Posterior vena cava (tissue), 2 donors: ENCODE data around the gene ERC2. TPM values are rescaled to one million over a fixed set of nuclear protein-coding genes. Genes with fewer than 3 reads are reported as not detected.

Experiments used
- DNase-seq: peaks from one replicate; pipeline ENCODE4 v3.0.0-alpha.2; 2020; ENCODE audit warnings: low spot score
- intact Hi-C, 2 donors: fragments of 100-400 bp; cut with DNase I; formaldehyde crosslinking; loops; one replicate each; pipeline versions ENCODE4 v1.14.1 to v1.14.2; 2022 to 2023
- total RNA-seq, 2 donors: library from RNA; stranded (reverse); fragmentation: NEBNext Ultra II Directional; extraction: Animal tissue kit (Norgen Biotek cat#: 25700); gene quantifications; one replicate each; pipeline ENCODE4 v1.2.1, GENCODE V29; 2021
- donor health status: DM: yes; HTN: yes; CAD: no.
- donor health status: DM: yes; HTN: yes; CAD: no.

ERC2 gene
- total RNA-seq, 2 donors from 2014 or later, result 0.14 TPM

DNA sequence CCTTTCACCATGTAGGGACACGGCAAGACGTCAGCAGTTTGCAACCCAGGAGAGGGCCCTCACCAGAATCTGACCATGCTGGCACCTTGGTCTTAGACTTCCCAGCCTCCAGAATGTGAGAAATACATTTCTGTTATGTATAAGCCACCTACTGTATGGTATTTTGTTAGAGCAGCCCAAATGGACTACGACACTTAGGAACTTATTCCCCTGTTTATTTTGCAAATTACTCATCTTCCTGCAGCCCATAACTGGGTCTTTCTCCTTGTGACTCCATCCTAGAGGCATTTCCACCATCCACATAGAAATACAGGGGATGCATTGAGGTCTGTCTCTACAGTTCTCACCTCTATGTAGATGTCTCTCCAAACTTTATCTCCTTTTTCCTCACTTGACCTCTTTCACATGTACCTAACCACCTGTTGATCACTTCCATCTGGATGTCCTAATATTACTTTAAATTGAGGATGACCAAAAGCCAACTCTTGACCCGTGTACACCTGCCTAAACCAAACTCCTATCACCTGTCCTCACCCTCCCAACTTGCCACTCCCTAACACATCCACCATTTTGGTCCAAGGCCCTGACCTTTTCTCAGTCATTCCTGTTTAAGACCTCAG lies 575.1 kb downstream of the ERC2 start:
- no peak for DNase-seq
- intact Hi-C loops, result no loop called here

DNA sequence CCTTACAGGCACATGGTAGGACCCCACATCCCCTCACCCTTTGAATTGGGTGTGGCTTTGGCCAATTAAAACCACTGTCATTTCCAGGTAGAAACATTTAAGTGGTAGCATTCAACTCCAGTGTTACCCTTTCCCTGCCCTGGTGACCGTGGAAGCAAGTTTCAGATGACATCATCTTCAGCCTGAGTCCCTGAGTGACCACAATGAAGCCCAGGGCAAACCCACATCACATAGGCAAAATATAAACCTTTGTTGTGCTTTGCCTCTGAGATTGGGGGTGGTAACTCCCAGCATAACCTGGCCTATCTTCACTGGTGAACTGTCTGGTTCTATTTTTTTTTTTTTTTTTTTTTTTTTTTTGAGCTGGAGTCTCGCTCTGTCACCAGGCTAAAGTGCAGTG lies 577.2 kb downstream of the ERC2 start:
- intact Hi-C loops, result no loop called here
- no peak for DNase-seq

DNA sequence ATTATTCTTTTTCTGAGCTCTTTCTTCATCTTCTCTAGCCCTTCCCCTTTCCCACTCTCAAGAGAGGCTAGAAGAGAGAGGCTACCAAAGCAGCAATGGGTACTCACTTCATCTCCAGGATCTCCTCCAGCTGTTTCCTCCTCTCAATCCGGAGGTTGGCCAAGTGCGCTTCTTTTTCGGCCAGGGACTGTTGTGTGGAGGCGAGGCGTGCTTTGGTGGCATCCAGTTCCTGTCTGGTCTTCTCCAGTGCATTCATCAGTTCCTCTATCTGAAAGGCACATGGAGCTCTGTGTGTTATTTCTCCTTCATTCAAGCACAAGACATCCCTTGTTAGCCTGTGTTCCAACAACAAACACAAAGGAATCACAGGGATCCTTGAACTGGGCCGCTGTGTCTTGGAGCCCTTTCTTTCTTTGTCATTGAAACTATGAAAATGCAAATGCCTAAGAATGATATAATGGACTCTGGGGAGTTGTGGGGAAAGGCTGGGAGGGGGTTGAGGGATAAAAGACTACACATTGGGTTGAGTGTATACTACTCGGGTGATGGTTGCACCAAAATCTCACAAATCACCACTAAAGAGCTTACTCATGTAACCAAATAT lies 579.9 kb downstream of the ERC2 start:
- DNase-seq, result no peak
- intact Hi-C loops, result no loop called here

DNA sequence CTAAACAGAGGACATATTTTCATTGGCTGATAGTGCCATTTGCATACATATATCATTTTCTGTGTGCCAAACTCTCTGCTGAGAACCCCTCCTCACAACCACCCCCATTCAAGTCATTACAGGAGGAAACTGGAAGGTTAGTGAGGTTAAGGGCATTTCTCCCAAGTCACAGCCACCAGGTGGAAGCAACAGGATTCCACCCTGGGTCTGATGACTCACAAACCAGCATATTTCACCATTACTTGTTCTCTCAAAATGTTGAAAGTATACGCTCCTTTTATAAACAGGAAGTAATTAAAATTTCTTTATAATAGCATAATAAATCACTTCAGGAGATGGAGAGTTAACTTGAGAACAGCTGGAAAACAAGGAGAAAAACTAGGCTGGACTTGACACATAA lies 582.5 kb downstream of the ERC2 start:
- no peak for DNase-seq
- intact Hi-C loops, result no loop called here

DNA sequence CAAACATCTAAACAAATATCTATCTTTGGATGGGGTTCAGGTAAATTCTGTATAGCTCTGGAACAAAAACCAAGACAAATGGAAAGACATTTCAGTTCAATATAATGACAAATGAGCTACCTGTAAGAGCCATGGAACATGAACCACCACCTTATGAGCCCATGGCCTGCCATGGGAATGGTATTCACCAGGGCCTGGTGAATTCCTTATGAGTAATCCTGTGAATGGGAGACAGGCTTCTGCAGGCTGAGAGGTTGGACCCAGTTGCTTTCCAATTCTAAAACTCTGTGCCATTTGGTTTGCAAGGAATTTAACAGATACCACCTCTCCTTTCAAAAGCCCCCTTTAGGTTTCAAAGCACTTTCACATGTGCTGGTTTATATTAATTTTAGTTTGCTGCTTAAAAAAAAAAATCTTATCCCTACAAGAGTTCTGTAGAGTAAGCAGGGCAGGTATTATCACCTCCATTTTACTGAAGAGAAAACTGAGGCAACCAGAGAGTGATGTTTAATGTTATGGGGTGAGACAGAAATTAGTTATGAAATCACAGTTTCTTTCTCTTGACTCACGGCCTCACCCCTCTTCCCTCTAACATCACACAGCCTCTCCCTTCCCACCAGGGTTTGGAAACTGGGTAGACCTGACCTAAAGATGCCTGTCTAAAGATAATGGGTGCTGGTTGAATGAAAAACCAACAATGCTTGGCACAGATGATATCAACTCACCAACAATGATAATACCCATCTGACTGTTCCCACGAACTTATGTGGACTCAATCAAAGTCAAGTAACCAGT lies 583.6 kb downstream of the ERC2 start:
- no peak for DNase-seq
- intact Hi-C loops, result no loop called here

DNA sequence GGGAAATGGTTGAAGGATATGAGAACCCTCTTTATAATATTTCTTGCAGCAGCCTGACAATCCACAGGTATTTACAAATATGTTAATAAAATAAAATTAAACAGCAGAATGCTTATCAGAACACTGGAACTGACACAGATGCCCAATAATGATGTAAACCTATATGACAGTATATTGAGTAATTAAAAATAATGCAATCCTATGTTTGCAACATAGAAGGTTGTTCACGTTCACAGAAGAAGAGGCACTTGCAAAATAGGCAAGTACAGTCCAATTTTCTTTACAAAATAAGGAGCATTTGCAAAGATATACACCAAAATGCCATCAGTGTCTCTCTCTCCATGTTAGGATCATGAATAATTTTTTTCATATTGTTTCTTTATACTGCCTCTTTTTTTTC lies 584.2 kb downstream of the ERC2 start:
- intact Hi-C loops, result no loop called here
- DNase-seq, result no peak

DNA sequence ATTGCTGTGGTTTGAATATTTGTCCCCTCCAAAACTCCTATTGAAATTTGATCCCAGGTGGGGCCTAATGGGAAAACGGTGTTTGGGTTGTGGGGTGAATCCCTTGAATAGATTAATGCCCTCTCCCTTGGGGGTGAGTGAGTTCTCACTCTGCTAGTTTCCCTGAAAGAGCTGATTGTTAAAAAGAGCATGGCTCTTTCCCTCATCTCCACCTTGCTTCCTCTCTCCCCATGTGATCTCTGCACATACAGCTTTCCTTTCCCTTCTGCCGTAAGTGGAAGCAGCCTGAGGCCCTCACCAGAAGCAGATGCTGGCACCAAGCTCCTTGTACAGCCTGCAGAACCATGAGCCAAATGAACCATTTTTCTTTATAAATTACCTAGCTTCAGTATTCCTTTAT lies 586.3 kb downstream of the ERC2 start:
- intact Hi-C loops, result no loop called here
- no peak for DNase-seq

DNA sequence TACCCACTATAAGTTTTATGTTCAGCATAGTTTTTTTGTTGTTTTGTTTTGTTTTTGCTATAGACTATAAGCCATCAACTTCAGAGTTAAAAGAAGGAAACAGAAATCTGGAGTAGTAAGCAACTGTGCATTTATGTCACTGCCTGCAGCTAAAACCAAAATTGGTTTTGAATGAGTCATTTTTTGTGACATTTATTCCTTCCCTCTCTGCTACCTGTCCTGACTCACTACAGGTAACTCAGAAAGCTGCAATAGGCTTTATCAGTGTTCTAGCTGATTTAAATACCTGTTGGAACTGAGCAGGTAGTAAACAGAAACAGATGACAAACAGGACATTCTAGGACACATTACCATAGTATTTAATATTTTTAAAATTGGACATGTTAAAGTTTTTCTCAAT lies 587.9 kb downstream of the ERC2 start:
- DNase-seq, result no peak
- intact Hi-C loops, result no loop called here

DNA sequence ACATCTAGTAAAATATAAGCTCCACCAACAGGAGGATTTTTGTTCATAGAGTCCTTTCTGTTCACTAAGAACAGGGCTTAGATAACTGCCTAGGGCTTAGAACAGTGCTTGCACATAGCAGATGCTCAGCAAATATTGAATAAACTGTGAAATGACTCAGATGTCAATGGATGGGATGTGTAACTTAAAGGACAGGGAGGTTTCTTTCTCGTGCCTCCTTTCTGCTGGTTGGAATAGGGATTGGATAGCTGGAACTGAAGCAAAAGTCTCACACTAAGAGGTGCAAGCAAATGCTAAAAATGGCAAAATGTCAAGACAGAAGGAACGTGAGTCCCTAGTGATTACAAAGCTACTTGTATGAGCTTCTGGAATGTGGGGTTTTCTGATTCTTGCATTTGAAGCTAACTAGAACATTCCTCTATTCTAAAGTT lies 588.4 kb downstream of the ERC2 start:
- intact Hi-C loops, result no loop called here
- no peak for DNase-seq

DNA sequence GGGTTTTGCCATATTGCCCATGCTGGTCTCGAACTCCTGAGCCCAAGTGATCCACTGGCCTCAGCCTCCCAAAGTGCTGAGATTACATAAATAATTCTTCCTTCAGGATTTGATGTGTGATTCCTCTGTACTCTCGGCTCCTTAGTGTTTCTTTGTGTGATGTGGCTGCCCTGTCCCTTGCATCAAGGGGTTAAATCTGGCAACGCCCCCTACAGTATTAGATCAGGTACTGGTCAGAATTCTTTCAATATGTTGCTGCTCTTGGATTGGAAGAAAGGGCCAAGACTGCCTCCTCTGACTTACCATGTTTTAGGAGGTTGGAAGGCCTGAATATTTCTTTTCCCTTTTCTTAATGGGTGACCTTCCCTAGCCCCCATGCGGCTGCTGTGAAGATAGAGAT lies 590.6 kb downstream of the ERC2 start:
- no peak for DNase-seq
- intact Hi-C loops, result no loop called here

DNA sequence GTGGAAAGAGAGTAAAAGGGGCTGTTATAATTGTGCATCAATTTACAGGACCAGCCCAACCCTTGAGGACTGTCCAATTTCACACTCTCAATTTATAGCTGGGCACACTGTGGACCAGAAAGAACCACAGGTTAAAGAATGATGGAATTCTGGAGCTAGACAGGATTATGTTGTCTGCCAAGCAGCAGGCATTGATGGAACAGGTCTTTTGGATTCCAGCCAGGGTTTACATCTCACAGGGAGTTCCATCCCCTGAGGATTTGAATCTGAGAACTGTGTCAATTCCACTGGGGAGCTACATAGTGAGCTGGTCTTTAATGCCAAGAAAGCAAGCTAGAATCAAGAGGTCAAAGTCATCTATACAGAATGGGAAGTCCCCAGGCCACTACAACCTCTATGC lies 591.7 kb downstream of the ERC2 start:
- intact Hi-C loops, result no loop called here
- DNase-seq, result no peak

DNA sequence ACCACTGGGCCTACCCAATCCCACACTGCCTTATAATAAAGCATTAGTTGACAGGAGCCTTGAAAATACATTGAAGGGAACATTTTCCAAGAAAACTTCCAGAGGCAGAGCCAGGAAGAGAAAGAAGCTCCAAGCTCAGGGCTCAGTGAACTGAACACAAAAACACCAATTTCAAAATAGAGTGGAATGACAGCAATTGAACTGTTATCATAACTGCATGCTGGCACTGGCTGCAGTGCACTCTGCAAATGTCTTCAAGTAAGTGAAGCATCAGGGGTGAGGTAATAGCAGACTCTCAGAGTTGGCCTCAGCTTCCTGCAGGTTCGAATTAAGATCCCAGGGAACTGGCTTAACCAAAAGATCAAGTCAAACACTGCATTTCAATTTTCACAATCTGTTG lies 593.2 kb downstream of the ERC2 start:
- DNase-seq, result no peak
- intact Hi-C loops, result no loop called here

DNA sequence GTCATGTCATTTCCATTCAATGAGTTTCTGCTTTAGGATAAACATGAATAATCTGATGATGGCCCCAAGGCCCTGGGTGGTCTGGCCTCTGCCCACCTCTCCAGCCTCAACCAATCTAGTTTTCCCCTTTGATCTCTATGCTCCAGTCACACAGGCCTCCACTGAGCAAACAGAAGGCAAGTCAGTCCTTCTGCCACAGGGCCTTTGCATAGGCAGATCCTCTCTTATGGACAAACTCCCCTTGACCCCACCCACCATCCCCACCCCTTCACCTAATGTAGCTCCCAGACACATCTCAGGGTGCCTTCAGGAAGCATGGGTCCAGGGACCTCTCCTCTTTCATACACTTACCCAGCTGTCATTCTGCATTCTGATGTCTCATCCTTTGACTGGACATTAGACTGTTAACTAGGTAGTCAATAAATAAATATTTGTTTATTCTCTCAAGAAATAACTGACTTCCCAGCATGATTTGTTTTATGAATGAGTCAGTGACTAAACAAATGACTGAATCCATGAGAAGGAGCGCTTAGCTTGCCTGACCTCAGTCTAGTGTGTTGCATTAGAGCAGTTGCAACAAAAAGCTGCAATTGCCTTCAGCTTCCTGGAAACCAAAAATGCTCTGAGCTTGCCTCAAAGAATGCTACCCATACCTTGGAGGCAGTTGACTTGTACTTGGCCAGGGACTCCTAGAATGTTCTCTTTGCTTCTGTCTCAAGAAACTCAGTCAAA lies 594.6 kb downstream of the ERC2 start:
- intact Hi-C loops, result no loop called here
- DNase-seq, result no peak

DNA sequence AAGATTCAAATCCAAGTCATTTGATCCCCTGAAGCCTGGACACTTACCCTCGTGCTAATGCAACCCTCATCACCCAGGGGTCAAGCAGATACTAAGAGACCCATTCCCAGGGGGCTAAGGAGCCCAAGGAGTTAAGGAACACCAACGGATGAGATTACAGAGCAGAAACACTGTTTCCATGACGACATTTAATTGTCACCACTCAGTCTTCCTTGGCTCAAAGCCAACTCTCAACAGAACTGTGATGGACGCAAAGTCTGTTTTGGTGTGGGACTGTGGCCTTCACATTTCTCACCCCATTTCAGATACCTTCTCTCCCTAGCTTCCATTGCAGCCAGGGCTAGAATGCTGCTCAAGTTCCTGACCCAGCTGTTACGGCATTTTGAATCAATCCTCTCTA lies 597.7 kb downstream of the ERC2 start:
- intact Hi-C loops, result no loop called here
- DNase-seq, result no peak

DNA sequence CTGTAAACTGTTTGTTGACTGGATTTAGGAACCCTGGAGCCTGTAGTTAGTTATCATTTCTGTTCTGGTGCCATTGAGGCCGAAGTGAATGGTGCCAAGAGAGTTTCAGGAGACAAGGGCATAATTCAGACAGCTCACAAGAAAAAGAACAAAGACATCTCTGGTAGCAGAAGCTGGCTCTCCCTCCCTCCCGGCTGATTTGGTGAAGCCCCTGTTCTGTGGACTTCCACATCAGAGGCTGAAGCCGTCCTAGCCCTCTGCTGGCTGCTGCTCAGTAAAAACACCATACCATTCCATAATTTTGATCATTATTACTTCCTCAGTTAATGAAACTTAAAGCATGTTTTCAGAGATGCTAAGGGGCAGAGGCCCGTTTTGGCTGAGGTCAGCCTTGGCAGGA lies 599.9 kb downstream of the ERC2 start:
- intact Hi-C loops, result no loop called here
- no peak for DNase-seq

DNA sequence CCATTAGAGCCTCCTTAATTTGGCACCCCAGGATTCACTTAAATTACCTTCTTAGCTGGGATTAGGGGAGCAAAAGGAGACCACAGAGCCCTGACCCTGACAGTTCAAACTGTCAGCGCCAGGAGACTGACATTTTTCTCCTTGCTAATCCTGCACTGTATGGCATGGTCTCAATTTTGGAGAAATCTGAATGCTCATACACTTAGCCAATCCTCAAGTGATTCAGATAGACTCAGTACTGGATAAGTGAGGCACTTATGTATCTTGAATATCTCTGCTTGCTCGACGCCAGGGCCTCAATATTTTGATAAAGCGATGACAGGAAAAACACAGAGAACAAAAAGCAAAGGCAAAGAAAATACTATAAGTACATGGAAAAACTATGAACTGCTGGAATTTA lies 605.2 kb downstream of the ERC2 start:
- DNase-seq, result no peak
- intact Hi-C loops, result no loop called here

DNA sequence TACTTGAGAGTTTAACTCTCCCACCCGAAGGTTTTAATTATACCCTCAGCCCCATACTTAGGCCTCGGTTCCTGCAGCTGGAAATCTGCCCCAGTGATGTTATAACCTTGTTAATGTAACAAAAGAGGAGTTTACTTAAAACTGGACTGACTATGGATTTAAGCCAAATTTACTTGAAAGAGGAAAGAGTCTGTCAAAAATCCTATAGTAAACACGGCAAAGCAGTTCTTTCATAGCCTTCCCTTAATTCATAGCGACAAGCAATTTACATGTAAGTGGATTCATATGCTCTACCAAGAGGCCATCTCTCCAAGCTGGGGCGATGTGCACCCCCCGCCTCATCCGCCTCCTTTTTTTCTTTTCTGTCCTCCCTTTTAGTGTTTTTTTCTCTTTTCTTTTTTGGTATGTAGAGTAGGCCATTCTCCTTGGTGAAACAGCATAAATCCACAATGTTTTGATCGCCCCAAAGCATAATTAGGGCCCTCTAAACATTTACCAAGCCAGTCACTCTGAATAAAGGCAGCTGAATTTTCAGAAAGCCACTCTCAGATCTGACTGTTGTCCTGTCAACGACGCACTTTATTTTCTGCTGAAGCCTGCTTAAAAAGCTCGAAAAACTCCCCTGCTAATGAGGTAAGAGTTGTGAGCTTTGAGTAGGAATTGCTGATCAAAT lies 608.1 kb downstream of the ERC2 start:
- DNase-seq, result no peak
- intact Hi-C loops, result no loop called here

DNA sequence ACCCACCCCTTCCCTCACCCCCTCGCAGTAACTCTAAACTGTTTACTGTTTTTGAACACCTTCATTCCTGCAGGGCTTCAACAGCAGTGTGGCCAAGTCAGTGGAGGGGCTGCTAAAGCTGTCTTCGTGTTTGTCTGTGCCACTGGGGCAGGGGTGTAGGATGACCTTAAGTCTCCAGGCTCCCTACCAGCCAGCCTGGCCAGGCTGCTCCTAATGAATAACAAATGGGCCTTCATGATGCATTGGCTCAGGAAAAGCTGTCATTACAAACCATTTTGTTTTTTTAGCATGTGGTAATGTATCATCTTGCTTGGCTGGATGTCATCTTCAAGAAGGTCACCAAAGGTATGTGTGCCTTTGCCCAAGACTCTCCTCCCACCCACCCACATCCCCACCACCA lies 609.0 kb downstream of the ERC2 start:
- intact Hi-C loops, result no loop called here
- no peak for DNase-seq

DNA sequence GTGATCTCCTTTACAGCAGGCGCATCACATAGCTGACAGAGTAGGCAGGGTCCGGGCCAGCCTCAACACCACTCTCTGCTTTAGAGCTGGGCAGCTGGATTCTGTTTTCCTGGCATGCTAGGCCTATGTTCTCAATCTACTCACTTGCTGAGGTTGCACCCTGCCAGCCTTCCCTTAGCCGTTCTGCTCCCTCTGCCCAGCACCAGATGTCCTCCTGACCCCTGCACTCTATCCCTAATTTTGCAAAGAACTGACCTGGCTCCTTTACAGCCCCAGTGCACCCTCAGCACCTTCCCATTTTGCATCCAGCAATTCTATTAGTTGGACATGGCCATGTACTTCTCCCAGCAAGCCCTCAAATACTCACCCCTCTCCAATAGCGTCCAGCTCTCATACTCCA lies 609.5 kb downstream of the ERC2 start:
- no peak for DNase-seq
- intact Hi-C loops, result no loop called here

DNA sequence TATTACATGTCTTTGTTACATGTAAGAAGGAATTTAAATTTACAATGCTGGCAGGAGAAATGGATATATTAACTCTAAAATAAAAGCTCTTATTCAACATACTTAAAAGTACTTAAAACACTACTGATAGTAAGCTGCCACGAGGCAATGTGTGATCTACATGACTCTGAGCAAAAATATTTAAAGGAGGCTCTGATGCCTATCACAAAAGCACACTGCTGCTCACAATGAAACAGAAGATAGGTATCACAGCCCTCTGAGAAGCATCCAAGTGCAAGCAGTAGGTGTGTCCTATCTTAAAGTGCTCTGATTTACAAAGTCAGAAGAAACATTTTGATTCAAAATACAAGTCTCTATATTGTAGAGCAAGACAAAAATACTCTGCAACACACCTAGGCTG lies 610.0 kb downstream of the ERC2 start:
- DNase-seq, result no peak
- intact Hi-C loops, result no loop called here
